GM18861 (cell line): ENCODE results near the gene TMEM132D.
"Not testable (repeated sequence)": the region's sequence is repeated elsewhere in the genome, so short reads cannot be mapped to it uniquely, and the experiment has no call there.

ENCODE experiments used
- ATAC-seq: cut with Tn5 transposase; IDR thresholded peaks from one replicate; pipeline ENCODE4 v1.9.1; 2021; ENCODE audit not compliant: unreplicated experiment

TMEM132D gene

DNA sequence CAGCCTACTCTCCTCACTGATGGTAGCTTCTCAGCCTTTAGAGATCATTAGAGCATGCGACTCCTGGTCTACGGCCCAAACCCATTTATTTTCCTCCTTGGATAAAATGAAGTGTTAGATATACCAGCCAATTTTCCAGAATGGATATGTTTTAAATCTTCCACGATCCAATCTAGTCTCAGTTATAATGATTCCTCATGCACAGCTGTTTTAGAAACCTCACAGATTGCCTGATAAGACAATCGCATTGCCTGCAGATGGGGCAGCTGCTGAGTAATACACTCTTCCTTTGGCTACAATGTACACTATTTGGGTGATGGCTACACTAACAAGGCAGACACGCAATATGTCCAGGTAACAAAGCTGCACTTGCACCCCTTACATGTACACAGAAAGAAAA lies 823.4 kb downstream of the TMEM132D start:
- ATAC-seq = no peak

DNA sequence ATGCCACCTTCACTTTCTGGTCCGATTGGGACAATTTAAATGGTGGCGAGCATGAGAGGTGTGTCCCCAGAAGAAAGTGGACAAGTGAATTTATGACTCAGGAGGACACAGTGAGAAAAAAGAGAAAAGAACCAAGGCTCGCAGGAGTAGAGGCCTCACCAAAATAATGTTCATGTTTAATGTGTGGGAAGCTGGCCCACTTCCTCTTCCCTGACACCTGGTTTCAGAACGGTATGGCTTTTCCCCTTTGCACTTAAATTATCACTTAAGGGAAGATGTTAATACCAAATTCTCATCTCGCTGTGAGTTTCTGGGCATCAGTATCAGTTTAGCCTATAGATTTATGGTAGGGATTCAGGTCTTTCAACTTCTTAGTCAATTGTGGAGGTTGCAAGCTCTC lies 824.1 kb downstream of the TMEM132D start:
- no peak for ATAC-seq

DNA sequence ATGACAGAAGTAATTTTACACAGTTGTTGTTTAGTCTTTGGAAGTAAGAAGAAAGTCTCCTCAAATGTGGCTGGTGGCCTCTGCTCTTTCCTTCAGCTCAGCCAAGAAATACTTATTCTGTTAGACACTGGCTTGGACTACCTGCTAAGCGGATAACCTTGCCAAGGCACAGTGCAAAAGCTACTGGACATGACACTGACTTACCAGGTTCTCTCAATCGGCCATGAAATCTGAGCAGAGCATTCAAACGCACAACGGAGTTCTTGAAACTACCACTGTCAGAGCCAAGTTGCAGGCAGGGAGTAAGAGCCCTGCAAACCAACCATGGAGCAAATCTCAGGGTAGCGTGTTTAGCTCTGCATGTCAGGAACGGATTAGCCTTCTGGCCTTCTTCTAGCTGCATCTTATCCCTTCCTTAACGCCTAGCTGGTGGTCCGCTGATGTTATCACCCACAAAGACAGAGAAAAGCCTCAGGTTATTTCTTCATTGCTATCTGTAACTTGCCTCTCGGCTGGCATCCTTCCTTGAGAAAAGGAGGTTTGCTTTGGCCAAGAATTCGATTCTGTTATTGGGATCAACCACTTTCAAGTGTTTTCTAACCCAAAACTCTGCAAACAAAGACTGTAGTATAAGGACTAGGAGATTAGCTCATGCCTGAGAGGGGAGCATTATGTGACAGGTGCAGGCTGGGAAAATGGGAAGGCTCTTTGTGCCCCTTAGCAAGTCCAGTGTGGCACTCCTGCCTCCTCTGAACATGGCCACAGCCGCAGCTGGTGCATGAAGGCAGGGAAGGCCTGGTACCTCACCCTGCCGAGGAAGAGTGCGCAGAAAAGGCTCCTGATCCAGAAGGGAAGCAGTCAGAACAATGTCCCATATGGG lies 827.1 kb downstream of the TMEM132D start:
- no peak for ATAC-seq

GRCh38 chr12:129075460-129076208 lies 828.2 kb downstream of the TMEM132D start:
- ATAC-seq = no peak

DNA sequence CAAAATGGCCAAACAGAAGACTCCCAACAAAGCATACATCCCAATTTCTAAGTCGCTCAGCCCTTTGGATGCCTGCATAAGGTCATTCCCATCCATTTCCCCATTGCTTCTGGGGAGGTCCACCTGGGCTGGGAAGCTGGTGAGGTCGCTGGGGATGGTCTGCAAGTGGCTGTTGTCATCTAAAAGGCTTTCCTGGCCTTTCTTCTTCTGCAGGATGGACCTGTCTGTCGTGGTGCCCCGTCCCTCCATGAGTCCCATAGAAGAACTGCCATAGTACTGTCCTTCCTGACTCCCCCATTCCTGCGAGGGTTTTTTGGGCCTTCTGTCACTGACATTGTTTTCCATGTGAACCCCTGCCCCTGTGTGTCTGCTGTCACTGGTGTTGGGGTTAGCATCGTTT lies 829.4 kb downstream of the TMEM132D start:
- ATAC-seq = no peak

DNA sequence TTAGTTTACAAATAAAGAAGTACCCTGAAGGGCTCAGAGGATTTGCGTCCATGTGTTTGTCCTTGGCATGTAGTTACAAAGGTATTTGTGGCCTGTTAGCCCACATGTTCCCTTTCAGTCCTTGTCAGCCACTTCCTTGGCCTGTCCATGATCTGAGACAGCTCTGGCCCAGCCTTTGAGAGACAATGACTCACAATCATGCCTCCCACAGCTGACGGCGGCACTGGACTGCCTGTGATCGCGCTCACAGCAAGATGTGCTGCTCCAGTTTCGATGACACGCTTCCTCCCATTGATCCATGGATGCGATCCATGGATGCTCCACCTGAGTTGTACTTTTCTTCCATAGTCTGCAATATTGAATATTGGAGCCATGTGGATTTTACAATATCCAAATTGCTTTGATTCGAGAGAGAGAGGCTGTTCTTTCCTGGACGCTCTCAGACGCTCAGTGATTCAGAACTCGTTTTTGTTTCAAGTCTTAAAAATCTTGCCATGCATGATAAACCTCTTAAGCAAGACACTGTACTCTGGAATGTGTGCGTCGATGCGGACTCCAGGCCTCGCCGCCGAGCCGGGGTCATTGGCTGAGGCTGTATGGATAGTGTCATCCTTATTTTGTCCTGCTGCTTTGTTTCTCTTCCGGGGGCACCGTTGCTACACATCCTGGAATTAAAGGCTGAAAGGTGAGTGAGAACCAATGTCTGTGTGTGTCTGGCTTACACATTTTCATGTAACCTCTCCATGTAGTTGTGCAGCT lies 830.5 kb downstream of the TMEM132D start:
- ATAC-seq = no peak

DNA sequence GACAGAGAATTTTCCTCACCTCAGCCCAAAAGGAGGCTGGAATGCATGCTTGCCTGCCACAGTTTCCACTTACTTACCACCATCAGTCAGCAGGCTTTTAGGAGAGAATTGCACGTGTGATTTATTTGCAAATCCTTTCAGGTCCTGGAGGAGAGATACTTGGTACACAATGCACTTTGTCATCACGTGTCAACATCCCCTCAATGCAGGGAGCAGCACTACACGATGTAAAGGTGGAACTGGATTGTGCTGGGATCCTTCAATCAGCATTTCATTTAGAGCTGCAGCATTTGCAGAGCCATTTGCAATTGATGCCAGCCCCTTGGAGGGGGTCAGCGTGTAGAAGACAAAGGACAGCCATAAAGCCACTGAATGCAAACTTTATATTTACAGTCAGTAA lies 832.5 kb downstream of the TMEM132D start:
- ATAC-seq = no peak

GRCh38 chr12:129069886-129070285 lies 833.9 kb downstream of the TMEM132D start:
- ATAC-seq = no peak

DNA sequence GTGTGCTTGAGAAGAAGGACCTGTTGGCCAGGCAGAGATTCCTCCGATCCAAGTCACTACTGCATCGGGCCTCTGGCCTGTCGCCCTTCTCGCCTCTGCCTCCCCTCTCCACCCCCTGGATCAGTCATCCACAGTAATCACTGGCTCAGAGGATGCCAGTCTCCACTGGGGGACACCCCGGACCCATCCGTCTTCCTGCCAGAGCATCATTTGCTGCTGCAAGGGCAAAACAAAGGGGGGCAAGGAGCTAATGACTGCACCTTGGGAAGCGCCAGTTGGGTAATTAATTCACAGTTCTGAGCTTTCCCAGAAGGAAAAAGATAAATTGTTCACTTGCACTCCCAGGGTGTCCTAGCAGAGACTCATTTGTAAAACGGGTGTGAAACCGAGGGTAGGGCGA lies 835.1 kb downstream of the TMEM132D start:
- ATAC-seq = no peak

- ATAC-seq = no peak
Observed at GRCh38 chr12:129067491-129067890, 836.3 kb downstream of the TMEM132D start.

GRCh38 chr12:129064209-129064855 lies 839.5 kb downstream of the TMEM132D start:
- ATAC-seq = no peak

GRCh38 chr12:129063600-129063999 lies 840.2 kb downstream of the TMEM132D start:
- ATAC-seq = no peak

DNA sequence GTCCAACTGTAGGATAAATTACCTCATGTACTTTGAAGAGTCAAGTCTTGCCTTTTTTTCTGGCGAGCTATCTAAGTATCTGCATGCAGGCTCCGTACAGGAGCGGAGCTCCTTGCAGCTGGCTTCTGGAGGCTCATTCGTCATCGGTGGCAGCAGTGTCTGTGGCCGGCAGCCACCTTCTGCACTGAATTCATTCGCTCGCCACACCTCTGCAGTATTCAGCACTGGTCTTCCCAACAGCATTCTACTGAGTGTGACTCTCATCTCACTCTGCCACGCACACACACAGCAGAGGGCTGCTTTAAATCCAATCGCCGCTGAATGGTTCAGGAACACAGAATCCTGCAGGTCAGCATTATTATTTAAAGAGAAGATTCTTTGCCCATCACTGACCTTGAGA lies 850.6 kb downstream of the TMEM132D start:
- ATAC-seq = no peak

- ATAC-seq = no peak
Observed at GRCh38 chr12:129052373-129052772, 851.5 kb downstream of the TMEM132D start.

DNA sequence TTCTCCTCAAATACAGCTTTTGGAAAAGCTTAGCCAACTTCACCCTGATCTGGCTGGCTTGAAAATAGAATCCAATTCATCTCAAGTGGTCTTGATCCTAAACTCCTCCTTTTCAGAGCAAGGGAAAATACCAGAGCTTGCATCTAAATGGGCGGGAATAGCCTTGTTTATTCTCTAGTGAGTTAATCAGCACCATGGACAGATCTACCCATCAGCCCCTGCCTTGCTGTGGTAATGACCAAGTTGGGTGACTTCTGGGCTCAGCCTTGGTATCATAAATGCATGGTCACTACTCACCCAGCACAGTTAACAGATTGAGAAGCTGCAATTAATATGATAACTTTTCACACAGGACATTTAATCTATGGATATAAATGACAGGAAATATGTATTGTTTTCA lies 853.9 kb downstream of the TMEM132D start:
- ATAC-seq = no peak

- not testable (repeated sequence) for ATAC-seq
Observed at GRCh38 chr12:129043334-129043733, 860.5 kb downstream of the TMEM132D start.

DNA sequence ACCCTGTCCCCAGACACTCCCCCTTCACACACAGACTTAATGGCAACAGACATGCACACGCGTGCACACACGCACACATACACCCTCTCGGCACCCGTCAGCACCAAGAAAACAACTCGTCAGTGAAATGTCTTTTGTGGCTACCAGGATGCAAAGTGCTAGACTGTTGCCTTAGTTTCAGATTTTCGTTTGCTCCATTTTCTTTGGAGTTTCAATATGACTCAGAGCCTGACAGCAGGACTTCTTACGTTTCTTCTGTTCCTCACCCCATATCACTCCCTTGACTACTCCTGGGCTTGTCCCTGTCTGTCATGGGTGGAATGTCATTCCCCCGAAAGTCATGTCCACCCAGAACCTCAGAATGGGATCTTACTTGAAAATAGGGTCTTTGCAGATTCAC lies 867.7 kb downstream of the TMEM132D start:
- no peak for ATAC-seq

DNA sequence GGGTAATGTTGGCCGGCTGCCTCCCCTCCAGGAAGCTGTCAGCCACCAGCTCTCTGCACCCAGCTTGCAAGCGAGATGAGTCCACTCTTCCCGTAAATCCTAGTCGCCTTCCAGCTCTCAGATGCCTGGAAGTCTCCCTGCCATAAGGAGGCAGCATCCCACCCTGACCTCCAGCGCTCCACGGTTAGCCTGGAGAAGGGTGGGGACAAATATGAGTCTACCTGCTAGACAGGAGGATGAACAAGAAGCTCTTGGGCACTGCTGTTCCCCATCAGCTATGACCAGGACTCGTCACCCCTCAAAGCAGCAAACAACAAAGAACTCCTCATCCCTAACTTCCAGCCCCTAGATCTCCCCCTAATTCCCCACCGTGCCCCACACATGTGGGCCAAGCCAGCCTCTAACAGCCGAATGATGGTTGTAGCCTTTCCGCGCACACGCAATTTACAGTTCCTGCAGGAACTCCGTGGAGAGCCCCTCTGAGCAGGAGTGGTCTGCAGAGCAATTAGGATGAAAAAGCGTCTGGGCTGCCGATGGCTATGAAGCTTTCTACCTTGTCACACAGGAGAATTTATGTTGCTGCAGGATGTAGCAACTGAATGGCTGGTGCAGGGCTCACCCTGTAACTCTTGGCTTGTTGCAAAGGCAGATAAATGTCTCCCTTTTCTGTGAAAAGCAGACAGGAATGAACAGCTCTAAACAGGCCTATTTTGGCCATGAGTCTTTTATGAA lies 869.1 kb downstream of the TMEM132D start:
- no peak for ATAC-seq

- ATAC-seq = no peak
Observed at GRCh38 chr12:129028844-129029243, 875.0 kb downstream of the TMEM132D start.

DNA sequence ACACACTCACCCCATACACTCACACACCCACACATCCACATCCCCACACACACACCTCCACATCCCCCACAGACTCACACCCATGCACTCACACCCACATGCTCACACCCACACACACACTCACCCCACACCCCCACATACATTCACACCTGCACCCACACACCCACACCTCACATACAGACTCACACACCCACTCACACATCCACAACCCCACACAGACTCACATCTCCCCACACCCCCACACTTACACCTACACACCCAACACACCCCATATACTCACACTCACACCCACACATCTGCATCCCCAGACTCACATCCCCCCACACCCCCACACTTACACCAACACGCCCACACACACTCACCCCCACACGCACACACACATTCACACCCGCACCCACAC lies 878.8 kb downstream of the TMEM132D start:
- no peak for ATAC-seq
